Amygdala (tissue), 56 donors: Measurements from ENCODE around the gene DQX1.
A peak's percentile ranks its signal among the peaks of the same experiment; 100 is the strongest.

Experiments used
- DNase-seq, 56 donors: peaks; one replicate each; lab custom pipeline; 2025; lab: John Stamatoyannopoulos, UW

DQX1 gene

DNA sequence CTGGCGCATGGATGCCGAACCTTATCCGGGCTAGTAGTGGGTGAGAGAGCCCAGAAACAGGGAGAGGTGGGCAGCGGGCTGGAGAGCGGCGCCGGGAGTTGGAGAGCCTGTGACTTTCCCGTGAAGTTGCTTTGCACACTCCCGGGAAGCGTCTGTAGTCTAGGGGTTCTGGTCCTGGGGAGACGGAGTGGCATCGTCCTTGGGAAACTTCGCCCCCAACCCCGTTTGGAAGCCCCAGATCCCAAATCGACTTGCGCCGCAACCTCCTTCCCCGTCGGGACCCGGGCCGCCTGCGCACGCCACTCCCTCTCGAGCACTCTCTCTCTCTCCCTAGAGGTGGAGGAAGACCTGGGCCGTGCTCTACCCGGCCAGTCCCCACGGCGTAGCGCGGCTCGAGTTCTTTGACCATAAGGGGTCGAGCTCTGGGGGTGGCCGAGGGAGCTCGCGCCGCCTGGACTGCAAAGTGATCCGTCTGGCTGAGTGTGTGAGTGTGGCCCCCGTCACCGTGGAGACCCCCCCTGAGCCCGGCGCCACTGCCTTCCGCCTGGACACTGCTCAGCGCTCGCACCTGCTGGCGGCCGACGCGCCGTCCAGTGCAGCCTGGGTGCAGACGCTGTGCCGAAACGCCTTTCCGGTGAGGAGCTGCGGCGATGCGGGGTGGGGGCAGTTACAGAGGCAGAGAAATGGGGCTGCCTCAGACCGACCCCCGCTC lies 28.9 kb upstream of the DQX1 start:
- DNase-seq: peak in 2 of 56 donors; percentile 33 to 50

DNA sequence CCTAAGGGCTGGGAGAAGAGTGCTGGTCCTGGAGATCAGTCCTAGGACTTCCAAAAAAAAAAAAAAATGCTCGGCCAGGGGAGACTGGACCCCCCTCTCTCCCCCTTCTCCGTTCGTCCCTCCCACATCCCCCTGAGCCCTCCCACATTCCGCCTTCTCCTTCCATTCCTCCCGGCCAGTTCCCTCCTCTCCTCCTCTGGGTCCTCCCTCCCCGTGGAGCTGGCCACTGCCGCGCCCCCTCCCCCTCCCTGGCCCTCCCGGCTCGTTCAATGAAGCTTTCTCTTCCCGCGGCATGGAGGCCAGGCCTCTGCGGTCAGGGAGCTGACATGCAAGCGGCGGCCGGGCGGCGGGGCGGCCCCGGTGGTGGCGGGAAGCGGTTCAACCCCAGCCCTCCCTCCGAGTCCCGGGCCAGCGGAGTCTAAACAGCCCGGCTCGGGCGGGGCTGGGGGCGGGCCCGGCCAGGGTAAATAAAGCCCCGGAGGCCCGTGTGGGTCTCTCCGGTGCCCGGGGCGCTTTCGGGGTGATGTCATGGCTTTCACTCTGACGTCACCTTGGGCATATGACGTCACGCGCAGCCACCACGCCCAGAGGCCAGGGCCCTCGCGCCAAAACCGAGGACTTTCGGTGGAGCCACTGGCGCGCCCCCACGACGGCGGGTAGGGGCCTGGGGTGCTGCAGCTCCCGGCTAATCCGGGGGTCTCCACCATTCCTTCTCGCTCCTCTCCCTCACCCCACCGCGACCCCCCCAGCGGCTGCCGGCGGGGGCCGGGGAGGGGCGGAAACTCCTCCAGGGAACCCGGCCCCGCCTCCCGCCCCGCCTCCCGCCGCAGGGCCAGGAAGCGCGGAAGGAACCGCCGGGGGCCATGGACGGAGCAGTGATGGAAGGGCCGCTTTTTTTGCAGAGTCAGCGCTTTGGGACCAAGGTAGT lies 28.1 kb upstream of the DQX1 start, which contains the start of the genes DOK1 and LOXL3:
DOK1 (plus strand) TSS at position 829 of the 928 bp plus-strand sequence; CDS start at position 864, 35 bp downstream.
LOXL3 (minus strand) TSS at position 51 of the 928 bp plus-strand sequence. CDS start 1,308 bp downstream, outside the sequence.
- peak in 48 of 56 donors; percentile 26 to 88 (median 58) for DNase-seq

DNA sequence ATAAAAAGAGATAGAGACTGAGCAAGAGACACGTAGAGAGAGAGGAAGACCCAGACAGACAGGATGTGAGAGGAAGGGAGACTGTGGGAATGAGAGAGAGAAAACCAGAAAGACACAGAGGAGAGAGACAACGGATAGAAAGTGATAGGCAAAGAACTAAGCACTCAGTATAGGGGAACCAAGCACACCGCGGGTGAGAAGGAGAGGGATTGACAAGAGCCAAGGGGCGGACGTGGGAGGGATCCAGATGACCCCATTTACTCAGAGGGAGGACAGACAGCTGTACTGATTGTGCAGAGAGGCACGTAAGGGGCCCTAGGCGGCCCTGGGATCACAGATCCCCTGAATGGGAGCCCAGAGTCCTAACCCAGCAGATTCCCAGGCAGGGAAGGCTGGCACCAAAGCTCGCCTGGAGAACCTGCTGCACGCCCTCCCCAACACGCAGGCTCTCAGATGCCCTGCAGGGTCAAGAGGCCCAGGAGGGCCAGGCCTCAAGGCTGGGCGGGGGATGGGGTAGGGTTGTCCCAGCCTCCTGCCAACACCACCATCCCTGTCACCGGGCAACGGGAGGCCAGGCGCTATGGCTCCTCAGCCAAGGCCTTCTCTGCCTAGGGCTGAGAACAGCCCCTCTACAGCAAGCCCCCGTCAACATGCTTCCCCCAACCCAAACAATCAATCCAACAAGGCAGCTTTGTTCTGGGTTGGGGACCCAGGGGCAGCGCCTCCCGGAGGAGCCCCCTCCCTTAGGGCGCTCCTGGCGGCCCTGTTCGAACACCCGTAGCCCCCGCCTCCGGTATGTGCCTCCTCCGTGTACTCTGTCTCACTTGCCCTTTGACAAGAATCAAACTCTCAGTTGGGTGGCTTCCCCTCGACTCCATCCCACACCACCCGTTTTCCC lies 27.1 kb upstream of the DQX1 start:
- DNase-seq: peak in 11 of 56 donors; percentile 14 to 54 (median 25)

DNA sequence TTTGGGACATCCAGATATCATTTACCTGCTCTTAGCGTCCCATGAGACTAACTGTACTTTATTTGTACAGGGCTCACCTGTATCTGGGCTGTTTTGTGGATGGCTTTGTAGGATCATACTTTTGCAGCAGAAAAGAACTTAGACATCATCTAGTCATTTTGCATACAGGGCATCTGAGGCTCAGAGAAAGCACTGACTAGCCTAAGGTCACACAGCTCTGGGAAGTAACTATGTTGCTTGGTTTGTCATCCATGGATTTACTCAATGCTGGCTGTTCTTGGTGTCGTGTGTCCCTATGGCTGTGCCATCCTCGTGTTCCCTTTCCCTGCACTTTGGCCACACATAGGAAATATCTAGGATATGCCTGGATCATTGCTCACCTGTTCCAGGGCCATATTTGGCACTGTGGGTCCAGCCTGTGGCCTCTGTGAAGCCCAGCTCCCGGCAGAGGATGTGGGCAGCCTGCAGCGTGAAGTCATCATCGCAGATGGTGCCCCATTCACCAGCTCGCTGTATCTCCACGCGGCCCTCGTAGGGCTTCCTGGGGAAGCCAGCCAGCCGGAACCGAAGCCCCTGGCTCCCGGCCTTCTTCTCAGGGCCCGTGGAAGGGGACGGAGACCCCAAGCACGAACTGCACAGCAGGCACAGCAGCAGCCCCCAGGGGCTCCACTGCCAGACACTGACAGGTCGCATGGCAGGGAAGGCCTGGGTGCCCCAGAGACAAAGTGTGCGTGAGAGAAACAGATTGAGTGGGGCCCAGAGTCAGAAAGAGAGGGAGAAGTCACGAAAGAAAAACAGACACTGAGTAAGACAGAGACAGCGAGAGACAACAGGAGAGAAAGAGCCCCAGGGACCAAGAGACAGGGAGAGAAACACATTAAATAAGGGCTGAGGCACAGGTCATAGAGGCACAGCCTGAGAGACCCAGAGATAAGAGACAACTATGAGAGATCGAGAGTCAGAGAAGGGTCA lies 26.2 kb upstream of the DQX1 start:
- DNase-seq: no peak

DNA sequence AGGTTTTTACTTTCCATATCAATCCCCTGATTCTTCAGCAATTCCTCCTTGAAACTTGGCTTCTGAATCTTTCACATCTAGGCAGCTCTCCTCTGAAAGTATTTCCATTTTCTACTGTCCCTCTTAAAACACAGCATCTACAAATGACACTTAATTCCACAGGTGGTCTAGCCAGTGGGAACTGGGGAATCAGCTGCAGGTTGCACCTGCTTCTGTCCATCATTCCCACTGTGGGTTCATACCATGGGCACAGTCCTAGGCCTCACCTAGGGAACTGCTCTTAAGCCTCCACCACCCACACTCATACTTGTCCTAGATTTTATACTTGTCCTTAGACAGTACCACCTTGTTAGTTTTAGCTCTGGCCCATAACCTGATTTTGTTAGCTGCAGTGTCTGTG lies 25.5 kb upstream of the DQX1 start:
- no peak for DNase-seq

DNA sequence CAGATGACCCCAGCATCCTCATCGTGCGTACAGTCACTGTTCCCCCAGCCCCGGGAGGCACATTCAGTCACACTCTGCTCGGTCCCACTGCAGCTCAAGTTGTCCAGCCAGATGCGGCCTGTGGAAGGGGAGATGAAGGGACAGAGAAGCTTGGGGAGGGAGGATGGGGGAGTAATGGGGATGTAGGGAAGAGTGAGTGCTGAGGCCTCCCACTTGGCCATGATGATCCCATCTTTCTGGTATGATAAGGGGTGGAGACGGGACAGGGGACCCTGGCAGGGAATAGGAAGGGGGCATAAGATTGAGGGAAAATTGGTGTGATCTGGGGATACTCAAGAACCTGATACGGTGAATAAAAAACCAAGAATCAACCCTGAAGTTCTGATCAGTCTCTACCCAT lies 24.2 kb upstream of the DQX1 start:
- no peak for DNase-seq

DNA sequence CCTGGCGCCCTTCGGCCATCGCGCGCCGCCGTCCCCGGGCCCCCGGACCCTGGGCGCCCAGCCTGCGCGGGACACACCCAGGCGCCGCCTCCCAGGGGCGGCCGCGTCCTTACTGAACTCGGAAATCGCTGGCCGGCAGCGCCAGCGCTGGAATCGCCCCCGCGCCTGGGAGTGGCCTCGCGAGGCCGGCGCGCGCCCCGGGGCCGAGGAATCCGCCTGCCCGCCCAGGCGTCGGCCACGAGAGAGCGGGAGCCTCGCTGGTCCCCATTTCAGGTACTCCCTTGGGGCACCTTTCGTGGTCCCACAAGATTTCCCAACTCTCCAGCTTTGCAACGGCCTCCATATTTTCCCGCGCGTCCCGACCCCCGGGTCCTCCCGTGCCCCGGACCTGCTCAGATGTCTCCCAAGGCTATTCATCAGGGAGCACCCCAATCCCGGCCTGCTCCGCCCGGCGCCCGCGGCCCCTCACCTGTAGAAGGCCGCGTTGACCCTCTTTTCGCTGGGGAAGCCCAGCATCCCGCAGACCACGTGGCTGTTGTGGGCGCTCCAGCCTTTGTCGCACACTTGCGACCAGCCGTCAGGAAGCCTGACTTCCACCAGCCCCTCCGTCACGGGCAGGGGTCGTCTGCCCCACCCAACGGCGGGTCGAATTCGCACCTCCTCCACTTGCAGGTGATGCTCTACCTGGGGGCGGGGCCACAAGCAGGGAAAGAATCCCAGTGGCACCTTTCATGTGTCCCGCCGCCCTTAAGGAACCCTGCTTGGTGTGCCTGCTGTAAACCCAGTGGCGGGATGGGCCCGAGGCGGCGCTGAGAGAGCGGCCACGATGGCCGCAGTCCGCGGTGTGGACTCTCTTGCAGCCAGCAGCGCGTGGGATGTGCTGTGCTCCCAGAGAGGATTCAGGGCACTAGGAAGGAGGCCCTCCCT lies 23.1 kb upstream of the DQX1 start:
- DNase-seq: peak in 8 of 56 donors; percentile 6 to 44 (median 20)

DNA sequence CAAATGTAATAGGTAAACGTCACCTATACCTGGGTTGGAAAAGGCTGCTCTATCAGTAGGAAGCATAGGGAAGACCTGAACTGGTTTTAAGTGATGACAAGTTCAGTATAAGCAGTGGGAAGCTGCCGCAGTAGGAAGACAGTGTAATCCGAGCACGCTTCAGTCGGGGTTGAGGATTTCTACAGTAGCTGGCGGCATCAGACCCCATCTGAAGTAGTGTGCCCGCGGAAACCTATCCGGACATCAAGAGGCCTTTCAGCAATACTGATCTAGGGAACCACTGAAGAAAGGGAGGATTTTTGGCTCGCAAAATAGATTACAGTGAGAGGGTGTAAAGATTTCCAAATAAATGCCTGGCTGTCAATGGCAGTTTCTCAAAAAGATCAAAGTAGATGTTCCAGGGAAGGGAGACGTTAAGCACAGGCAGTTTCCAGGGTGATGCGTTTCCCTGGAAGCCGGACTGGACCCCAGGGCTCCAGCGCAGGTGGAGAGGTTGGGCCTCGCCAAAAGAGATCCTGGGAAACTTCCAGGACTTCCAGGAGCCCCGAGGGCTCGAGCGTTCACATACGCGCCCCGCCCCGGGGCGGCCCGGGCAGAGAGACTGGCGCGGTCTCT lies 22.4 kb upstream of the DQX1 start:
- DNase-seq: no peak

DNA sequence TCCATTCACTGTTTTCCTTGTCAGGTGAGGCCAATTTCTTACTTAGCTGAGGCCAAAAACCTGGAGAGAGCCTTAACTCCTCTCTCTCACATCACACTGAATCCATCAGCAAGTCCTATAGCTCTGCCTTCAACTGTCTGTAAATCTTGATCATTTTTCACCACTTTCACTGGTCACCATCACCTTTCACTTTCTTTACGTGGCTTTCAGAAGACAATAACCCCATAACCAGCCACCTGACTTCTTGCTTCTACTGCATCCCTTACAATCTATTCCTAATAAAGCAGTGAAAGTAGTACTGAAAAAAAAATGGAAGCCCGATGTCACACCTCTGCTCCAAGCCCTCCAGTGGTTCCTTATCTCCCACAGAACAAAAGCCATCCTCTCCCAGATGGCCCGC lies 20.0 kb upstream of the DQX1 start:
- DNase-seq: no peak

DNA sequence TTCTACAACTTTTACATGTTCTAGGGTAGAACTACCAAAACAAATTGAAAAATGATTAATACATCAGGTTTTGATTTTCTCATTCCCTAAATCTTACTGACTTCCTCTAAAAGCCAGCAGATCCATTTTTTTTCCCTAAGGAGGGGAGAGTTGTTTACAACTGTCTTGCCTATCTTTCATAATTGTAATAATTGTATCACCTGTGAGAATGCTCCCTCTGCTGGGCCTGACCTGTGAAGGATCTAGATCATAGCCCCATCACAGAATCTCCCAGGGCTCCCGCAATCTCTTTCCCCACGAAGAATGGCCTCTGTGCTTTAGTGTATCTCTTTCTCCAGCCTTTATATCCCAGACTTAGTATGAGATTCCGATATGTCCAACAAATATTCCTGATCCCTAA lies 18.6 kb upstream of the DQX1 start:
- no peak for DNase-seq

DNA sequence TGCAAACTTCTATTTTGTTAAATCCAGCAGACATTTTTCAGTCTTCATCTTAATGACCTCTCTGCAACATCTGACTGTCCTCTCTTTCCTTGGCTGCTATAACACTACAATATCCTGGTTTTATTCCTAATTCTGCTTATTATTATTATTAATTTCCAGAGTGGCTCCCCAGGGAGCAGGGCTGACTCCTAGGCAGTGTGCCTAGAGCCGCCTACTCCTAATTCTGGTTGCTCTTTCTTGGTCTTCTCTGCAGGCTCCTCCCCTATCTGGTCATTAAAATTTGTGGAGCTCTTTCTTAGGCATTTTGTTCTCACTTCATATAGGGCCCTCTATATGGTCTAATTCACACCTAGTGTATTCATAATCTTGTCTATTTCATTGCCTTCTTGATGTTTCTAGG lies 16.9 kb upstream of the DQX1 start:
- DNase-seq: no peak

DNA sequence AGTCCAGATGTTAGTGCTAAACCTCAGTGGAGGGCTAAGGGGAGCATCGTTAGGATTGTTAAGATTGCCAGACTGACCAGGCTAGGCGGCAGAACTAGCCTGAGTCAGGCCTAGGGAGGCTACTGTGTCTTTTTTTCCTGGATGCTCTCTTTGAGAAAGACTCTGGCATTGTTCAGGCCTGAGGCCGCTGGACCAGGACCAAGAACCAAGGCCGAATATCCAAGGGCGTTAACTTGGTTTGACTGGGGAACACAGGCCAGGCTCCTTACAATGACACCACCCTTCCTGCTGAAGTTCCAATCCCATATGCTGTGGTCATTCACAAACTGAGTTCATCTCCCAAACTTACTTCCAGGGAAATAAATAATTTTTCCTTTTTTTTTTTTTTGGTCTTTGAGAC lies 14.3 kb upstream of the DQX1 start:
- no peak for DNase-seq

DNA sequence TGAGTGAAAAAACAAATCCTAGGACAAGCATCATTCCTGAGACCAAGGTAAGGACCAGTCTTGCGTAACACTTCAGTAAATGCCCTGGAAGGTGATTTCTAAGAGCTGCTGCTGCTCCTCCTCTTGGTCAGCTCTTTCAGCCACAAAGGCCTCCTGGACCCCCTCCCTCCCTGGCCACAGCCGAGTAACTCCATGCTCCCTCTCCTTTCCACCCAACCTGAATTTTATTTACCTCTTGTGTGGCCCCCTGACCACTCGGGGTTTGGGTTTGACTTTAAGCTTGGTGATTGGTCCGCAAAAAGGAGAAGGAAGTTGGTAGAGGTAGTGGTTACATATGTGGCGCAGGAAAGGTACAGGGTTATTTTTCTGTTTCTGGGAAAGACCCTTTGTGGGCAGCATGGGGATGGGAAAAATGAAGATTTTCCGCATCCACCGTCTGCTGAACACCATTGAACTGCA lies 12.9 kb upstream of the DQX1 start:
- DNase-seq: no peak

DNA sequence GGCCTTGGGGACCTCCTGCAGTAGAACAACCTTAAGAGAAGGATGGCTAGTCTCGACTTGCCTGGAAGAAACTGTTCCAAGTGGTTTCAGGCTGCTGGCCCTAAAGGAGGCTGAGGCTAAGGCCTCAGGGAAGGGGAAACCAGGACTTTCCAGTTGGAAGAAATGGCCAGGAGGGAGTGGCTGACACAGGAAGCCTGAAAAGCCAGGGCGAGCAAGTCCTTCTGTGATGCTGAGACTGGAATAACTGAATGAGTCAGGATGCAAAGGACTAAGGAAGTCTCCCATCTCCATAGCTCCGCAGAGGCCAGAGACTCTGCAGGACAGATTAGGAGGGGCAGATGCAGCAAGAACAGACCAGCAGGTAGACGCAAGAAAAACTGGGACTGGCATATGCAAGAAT lies 11.1 kb upstream of the DQX1 start:
- DNase-seq: no peak

DNA sequence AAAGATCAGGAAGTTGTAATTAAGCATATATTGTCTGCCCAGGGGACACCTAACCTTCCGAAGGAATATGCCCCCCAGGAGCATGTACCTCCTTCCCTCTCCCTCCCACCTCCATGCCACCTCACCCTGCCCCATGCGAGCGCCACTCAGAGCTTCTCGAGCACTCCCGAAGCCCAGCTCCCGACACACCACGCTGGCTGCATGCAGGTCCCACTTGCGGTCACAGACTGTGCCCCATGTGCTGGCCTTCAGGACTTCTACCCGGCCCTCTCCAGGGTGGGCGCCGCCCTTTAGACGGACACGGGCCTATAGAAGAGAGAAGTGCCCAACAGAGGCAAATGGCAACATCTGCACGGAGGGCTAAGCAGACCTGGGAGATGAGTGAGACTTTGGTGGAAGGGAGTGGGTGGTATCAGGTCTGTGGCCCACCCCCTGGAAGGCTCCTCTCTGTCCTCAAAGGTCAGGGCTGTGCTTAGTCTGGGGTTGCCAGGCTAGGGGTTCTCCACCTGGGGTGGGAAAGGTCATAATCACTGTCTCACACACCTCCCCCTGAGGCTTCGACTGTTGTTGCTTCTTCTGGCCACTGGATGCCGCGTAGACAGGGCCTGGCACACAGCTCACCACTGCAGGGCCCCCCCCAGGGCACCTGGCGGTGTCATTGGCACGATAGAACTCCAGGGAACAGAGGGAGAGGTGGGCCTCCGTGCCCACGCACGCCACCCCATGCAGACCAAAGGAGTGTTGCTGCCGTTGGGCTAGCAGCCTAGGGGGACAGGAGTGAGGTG lies 10.3 kb upstream of the DQX1 start:
- no peak for DNase-seq

DNA sequence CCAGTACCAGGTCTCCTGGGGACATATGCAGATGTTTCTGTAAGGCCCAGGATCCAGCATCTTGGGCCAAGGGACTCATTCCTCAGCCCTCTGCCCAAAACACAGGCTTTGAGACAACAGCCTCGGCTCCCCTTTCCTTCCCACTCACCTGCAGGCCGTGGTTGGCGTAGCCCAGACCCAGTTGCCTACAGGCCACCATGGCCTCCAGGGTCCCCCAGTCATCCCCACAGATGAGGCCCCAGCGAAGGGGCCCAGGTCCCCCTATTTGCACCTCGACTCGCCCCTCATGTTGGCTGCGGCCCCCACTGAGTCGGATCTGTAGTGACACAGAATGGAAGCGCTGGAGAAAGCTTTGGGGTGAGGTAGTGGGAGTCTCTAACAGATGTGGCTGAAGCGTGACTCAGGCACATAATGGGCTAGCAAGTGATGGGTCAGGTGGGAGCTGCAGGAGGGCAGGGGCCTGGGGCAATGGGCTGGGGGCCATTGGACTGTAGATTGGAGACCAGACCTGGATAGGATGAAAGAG lies 9.5 kb upstream of the DQX1 start:
- no peak for DNase-seq

DNA sequence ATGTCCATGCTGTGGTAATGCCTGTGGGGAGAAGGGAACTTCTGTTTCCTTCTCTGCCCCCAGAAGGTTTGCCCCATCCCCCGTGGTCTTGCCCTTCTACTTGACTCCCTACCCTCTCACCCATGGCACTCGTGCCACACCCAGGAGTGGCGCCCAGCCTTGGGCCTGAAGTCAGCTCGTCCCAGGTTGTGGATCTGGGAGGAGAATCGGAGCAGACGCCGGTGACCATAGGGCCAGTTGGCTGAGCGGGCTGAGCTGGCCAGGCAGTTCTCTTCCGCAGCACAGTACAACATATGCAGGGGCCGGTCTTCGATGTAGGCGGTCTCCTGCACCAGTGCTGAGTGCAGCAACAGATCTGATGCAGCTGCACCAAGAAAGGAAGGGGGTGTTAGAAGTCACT lies 8.4 kb upstream of the DQX1 start:
- DNase-seq: no peak
